GM18873 (cell line): Measurements from ENCODE around the gene CENPP.
"Not testable (repeated sequence)": the region's sequence is repeated elsewhere in the genome, so short reads cannot be mapped to it uniquely, and the experiment has no call there.

Source experiments
- ATAC-seq: cut with Tn5 transposase; IDR thresholded peaks from one replicate; pipeline ENCODE4 v1.9.1; 2021; ENCODE audit warnings: mild to moderate bottlenecking, moderate library complexity, moderate number of reproducible peaks; ENCODE audit not compliant: unreplicated experiment, low FRiP score

CENPP gene

GRCh38 chr9:92608909-92609445 lies 283.2 kb downstream of the CENPP start:
- ATAC-seq, result no peak

GRCh38 chr9:92610470-92611420 lies 285.0 kb downstream of the CENPP start:
- no peak for ATAC-seq

GRCh38 chr9:92611621-92612285 lies 286.0 kb downstream of the CENPP start:
- ATAC-seq, result no peak

DNA sequence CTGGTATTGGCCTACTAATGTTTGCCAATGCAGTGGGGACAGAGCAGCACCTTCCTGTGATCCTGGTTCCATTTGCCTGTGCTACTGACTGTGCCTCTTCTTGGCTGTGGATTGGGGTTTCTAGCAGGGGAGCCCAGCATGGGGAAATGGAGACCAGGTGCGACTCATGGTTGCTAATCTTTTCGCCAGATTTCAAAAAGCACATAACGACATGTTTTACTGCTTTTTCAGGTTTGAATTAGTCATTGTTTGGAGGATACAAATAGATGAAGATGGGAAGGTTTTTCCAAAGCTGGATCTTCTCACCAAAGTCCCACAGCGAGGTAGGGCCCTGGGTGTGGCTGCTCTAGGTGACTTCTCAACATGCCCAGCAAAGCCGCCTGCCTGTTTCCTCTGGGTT lies 286.5 kb downstream of the CENPP start:
- ATAC-seq, result no peak

DNA sequence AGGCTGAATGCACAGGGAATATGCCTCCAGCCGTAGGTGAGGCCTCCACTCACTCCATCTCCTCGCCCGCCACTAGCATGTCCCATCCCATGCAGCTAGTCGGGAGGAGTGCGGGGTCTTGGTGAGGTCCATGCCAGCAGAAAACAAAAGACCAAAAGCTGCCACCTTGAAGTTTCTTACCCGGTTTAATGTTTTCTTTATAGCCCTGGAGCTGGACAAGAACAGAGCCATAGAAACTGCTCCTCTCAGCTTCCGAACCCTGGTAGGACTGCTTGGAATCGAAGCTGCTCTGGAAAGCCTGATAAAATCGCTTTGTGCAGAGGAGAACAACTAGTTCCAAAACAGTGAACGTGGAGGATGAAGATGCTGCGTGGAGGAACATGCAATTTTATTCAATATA lies 287.1 kb downstream of the CENPP start:
- no peak for ATAC-seq

DNA sequence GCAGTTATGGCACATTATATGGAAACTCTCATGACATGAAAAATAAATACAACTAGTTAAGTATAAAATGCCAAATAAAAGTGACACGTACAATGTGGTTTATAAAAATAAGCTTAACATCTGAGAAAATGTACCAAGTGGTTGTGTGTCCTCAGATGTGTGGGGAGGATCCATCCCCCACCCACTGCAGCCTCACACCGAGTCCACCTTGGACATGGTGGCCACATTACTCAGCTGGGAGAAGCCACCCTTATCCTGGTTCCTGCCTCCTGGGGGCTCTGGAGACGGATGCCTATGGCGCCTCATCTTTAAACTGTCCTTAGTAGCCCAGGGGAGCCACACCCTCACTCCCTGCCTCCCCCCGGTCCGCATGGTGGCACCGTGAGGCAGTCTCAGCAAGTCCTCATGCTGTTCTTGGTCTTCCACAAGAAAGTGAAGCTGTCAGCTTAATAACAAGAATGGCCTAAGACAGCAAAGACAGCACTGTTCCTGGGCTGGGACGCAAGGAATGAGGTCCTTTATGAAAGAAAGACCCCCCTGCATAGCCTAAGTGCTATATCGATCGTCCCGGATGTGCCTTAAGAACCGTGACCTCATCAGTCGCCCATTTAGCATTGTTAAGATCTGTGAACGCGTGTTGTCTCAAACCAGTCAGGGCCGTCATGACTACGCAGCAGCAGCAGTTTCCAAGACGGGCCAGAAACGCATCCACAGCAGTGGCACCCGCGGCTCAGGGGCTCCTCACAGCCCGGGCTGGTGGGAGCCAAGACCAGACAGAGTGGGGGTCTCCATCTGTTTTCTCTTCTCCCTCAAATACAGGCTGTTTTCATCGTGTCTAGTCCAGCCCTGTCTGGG lies 287.7 kb downstream of the CENPP start:
- no peak for ATAC-seq

- ATAC-seq, result no peak
Observed at GRCh38 chr9:92614123-92614510, 288.4 kb downstream of the CENPP start.

DNA sequence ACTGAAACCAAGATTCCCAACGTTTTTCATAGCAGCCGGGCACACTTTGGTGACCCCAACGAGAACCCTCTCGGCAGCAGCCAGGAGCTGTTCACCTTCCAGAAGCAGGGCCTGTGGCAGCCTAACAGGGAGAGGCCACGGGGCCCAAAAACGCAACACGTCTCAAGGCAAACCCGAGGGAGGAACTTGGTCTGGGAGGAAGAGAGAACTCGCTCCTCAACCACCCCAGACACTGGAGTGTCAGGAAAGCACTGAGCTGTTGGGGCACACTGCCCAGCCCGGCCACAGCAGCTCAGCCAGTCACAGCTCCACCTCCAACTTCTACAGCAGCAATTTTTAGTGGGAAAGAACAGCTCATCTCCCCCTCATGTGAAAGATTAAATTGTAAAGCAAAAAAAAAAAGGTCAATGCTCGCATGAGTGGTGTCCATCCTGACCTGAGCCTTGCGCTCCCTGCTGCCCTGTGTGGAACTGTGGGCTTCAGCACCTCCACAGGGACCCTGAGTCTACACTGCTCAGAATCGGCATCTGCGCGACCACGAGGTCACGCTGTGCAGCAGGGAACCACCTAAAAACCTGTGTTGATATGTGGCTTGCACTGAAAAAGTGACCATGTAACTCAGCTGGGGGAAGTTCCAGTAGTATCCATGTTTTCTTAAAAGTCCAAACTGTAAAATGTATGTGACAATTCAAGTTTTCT lies 289.2 kb downstream of the CENPP start:
- no peak for ATAC-seq

DNA sequence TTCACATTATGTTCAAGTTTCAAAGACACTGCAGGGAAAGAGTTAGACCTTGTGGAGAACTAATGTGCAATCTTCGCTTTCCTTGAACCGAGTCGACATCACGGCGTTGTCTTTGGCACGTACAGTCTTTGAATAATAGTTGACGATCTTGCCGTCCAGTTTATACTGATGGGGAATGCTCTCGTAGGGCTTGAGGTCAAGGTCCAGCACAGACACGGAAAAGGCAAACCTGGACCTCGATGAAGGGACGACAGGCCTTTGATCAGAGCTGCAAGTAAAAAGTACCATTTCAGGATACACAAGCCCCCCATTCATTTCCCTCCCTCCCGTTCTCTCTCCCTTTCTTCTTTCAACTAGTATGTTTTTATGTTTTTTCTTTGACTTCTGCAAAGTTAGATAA lies 290.0 kb downstream of the CENPP start:
- ATAC-seq, result no peak

DNA sequence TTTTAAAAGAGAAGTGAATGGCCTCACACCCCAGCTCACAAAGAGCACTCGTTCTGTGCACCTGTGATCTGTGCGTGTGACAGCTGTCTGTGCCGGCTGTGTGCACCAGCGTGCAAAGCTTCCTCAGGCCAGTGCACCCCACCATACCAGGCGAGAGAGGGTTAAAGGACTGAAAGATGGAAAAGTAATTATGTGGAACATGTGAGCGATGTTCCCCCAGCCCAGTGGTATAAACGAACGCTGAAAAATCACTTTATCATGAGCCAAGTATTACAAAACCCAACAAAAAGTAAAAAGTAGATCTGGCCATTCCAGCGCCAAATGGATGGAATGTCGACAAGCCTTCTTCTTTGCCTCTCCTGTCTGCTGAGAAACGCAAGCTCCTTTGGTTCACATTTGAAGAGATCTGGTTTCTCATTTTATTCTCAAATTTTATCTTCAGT lies 290.5 kb downstream of the CENPP start:
- ATAC-seq, result no peak

DNA sequence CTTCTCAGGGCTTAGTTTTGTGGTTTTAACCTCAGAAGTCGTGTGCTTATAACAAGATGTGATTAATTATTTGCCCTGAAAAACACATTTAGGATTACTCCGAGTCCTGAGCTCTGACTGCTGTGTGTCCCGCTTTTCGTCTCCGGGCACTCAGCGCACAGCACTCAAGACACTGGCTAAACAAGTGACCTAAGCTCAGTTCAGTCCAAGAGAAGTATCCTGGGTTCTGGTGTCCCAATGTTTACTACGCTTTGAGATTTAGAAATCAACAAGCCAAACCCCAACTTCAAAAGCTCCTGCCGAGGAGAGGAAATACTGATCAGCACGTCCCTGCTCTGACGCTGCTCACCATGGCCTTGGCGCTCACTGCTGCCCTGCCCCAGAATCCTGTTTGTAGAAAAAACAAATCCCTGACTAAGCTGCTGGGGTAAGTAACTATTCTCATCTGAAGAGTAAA lies 290.9 kb downstream of the CENPP start:
- no peak for ATAC-seq

- ATAC-seq, result no peak
Observed at GRCh38 chr9:92617195-92617813, 291.6 kb downstream of the CENPP start.

DNA sequence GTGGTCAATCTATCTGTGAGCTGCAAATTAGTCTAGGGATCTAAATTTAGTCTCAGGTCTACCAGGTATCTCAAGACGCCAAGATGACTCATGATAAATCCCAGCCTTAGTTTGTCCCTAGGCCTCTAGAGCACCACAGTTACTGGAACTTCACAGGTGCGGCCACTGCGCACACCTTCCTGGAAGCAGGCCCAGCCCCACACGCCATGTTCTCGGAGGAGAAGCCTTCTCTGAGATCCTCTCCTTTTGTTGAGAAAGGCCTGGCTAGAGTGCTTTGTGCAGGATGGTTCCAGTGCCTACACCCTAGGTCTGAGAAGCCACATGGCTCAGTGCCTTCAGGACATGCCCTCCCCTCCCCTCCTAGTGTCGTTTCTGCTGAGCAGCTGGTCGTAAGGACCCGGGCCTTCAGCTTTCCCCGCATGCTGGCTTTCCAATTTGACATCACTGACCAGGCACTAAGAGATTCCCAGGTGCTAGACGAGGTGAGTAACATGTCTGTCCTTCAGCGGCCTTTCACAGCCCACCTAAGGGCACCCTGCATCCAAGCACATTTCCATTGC lies 292.3 kb downstream of the CENPP start:
- ATAC-seq, result no peak

DNA sequence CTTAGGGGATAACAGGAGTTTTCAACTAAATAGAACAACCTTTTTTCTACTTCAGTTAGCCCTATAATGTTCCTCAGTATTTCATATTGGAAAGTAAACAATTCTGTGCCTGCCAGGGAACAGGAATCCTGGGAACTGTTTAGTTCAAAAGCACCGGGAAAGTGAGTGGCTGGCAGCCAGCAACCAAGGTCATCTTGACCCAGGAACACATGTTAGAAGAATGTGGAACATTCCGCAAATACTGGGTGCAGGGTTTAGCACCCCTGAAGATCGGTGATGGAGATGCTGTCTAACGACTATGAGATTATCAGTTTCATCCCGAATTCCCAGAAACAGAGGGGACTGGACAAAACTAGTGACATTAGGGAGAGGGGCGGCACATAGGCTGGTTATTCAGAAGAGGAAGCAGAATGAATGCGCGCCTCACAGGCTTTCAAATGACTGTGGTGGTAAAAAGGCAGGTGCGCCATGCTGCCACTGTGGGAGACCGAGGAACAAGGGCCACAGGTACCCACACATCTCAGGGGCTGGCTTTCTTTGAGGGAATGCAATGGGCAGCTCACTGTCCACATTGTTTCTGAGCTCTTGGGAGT lies 293.0 kb downstream of the CENPP start:
- no peak for ATAC-seq

GRCh38 chr9:92619601-92620300 lies 294.0 kb downstream of the CENPP start:
- no peak for ATAC-seq

GRCh38 chr9:92620845-92621244 lies 295.1 kb downstream of the CENPP start:
- ATAC-seq, result no peak

- ATAC-seq, result not testable (repeated sequence)
Observed at GRCh38 chr9:92623936-92624335, 298.2 kb downstream of the CENPP start.

DNA sequence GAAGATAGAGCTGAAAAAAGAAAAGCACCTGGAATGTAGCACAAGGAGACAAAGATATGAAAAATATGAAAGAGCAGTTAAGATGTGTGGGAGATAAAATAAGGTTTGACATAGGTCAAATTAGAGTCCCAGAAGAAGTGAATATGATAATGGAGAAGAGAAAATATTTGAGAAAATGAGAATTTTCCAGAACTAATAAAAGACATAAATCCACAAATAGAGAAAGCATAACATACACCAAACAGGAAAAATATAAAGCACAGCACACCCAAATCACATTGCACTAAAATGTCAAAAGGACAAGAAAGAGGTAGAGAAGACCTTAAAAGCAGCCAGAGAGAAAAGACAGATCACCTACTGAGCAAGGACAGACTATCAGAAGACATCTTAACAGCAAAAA lies 300.7 kb downstream of the CENPP start:
- no peak for ATAC-seq
